Measurements from ENCODE around the gene DNAJC30.

DNAJC30 gene

DNA sequence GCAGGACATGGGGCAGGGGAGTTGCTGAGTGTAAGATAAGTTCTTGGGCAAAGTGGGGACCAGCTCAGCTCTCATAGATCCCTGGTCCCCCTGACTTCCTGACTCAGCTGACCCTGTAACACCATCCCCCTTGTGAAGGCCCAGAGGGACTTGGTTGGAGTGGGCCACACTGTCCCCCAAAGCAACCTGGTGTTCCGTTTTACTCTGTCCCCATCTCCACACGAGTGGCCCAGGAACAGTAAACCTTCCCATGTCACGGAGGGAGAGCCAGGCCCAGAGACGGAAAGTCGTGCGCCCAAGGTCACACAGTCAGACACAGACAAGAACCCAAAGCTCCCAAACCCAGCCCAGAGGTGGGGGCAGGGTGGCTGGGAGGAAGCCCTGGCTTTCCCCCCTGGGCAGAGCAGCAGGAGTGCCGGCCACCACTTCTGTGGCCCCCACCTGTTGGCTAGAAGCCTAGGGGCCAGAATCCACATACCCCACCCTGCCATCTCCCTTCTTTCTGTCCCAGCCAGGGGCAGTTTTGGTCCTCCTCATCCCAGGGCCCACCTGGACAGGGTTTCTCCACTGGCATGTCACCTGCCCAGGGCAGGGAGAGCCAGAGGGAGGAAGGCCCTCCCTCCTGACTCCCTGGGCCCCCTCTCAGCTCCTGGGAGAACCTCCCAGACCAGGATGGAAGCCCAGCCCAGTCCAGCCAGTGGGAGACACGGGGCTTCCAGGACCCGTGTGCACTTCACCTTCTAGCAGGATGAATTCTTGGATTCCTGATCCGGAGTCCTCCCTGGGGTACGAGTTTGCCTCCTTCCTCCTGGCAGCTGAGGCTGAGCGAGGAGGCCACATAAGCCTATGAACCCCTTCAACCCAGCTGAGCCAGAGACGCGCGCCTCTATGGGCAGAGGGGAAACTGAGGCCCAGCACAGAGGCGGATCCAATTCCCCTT lies 36.2 kb downstream of the DNAJC30 start:
- no peak for DNase-seq

DNA sequence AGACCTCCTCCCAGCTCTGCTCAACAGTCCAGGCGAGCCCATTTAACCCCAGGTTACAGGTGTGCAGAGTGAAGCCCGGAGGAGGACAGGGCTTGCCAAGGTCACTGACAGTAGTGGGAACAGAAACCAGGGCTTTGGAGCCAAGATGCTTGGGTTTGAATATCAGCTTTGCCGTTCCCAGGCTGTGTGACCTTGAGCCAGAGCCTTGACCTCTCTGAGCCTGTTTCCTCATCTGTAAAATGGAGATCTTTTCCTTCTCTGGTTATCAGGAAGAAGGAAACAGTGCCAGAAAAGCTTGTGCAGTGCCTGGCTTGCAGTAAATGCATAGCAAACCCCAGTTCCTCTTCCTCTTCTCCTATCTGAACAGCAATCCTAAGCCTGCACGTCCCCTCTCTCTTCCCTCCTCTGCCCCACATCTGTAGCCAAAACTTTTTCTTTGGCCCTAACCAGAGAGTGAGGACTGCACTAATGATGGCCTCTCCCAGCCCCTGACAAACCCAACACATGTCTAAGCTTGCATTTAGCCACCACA lies 37.5 kb downstream of the DNAJC30 start:
- DNase-seq: no peak

DNA sequence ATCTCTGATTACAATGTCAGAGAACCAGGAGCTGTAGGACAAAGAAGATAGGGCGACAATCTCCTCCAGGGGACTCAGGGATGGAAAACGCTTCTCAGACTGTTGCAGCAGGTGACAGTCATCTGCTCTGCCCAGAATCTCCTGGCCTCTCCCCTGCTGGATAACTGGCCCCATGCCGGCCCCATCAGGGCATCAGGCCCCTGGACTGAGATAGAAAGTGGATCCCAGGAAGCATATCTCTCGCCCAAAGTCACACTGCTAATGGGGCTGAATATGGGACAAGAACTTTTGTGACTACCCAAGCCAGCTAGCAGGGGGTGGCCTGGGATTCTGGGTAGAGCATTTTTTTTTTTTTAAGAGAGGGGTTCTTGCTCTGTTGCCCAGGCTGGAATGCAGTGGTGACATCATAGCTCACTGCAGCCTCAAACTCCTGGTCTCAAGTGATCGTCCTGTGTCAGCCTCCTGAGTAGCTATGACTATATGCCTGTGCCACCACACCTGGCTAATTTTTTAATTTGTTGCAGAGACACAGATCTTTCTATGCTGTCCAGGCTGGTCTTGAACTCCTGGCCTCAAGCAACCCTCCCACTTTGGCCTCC lies 38.5 kb downstream of the DNAJC30 start:
- DNase-seq: no peak

DNA sequence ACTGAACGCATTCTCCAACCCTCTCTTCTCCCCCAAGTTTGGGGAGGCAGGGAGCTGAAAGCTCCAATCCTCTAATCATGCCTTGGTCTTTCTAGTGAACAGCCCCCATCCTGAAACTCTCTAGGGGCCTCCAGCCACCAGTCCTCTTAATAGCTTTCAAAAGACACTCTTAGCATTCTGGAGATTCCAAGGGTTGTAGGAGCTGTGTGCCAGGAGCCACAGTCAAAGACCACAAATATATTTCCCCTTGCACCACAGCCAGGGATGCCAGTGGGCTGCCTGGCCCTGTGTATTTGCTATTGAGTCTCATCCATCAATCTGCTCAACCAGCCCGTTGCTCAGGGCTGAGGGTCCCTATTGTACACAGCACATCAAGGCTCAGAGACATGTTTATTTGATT lies 40.4 kb downstream of the DNAJC30 start:
- DNase-seq: no peak

DNA sequence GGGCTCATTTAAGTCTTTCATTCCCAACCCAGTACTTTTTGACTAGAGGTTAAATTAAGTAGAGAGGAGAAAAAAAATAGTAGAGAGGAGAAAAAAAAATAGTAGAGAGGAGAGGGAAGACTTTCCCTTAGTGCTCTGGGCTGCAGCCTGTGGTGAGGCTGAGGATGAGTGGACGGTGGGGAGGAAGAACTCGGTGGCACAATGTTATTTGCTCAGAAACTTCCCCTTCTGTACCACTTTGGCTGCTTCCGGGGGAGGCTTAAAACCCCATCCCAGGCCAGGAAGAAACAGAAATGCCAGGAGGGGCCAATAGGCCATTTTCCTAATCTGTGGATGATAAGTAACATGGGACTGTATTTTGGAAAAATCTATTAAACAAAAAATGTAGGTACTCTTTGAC lies 44.3 kb downstream of the DNAJC30 start:
- DNase-seq: no peak

DNA sequence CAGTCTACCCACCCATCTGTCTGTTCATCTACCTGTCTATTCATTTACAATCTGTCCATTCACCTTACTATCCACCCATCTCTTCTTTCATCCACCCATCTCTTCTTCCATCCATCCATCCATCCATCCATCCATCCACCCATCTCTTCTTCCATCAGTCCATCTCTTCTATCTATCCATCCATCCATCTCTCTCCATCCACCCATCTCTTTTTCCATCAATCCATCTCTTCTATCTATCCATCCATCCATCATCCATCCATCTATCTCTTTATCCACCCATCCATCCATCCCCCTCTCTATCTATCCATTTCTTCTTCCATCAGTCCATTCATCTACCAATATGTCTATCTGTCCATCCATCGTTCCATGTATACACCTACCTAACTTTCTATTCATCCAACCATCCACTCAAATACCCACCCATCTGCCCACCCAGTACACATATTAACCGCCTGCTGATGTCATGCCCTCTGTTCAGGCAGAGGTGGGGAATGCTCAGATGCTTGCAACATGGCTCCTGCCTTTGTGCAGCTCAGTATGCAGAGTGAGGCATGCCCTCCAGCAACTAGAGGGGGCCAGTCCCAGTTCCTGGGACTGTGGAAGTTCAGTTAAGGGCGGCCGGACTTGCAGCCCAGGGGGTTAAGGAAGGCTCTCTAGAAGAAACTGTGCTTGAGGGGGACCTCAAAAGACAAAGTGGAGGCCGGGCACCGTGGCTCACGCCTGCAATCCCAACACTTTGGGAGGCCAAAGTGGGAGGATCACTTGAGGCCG lies 47.6 kb downstream of the DNAJC30 start:
- no peak for DNase-seq

DNA sequence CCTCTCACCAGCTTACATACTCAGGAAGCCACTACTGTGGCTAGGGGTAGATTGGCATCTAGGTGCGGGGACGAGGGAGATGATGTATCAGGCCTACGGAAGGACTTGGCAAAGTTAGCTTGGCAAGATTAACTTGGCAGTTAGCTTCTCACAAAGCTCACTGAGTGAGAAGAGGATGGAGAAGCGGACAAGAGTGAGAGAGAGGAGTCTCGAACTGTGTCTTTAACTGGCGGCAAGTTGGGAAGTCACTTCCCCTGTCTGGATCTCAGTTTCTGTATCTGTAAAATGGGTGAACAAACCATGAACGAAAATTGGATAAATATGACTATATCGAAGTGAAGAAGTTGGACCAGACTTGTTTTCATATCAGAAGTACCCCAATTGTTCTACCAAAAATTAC lies 49.4 kb downstream of the DNAJC30 start:
- no peak for DNase-seq

DNA sequence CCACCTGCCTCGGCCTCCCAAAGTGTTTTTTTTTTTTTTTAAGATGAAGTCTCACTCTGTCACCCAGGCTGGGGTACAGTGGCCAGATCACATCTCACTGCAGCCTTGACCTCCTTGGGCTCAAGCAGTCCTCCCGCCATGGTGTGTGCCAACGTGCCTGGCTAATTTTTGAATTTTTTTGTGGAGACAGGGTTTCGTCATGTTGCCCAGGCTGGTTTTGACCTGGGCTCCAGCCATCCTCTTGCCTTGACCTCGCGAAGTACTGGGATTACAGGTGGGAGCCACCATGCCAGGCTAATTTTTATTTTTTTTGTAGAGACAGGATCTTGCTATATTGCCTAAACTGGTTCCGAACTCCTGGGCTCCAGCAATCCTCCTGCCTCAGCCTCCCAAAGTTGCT lies 49.9 kb downstream of the DNAJC30 start:
- no peak for DNase-seq

DNA sequence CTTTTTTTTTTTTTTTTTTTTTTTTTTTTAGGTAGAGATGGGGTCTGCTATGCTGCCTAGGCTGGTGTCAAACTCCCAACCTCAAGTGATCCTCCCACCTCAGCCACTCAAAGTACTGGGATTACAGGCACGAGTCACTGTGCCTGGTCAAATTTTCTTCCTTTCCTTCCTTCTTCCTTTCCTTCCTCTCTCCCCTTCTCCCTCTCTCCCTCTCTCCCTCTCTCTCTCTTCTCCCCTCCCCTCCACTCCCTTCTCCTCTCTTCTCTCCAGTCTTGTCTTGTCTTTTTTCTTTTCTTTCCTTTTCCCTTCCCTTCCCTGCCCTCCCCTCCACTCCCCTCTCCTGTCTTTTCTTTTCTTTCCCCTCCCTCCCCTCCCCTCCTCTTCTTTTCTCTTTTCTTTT lies 51.7 kb downstream of the DNAJC30 start:
- no peak for DNase-seq
